GM12873 (cell line): ENCODE measurements around the gene RAB11FIP4.

Experiments used
- TF ChIP-seq, protein P1 (sequence below): IDR thresholded peaks from 2 replicates; pipeline ENCODE4 v1.5.1; 2012; ENCODE audit warnings: low read depth, mild to moderate bottlenecking, moderate library complexity, low read length, control low read depth; ENCODE audit not compliant: insufficient read depth; ENCODE audit errors: missing control alignments

Gene RAB11FIP4

DNA sequence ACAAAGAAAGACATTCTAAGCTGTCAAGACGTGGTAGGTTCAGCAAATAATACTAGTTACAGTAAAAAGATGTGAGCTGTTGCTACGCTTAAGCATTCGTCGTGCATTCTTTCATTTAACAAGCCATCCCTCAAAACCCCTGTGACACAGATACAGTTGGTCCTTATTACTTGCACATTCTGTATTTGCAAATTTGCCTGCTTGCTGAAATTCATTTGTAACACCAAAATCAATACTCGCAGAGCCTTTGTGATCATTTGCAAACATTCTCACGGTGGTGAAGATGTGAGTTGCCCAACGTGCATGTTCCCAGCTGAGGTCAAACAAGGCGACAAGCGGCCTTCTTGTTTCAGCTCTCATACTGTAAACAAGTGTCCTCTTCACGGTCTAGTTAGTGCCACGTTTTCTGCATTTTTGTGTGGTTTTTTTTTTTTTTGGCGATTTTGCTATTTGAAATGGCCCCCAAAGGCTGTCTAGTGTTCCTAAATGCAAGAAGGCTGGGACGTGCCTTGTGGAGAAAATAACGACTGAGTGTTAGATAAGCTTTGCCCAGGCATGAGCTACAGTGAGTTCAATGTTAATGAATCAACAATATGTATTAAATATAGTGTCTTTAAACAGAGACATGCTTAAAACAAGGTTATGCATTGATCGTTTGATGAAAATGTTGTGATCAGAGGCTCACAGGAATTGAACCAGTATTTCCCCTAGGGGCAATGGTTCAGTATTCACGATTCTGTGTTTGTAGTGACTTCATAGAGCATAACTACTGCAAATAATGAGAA lies 84.1 kb downstream of the RAB11FIP4 start:
- TF ChIP-seq, protein P1, sequence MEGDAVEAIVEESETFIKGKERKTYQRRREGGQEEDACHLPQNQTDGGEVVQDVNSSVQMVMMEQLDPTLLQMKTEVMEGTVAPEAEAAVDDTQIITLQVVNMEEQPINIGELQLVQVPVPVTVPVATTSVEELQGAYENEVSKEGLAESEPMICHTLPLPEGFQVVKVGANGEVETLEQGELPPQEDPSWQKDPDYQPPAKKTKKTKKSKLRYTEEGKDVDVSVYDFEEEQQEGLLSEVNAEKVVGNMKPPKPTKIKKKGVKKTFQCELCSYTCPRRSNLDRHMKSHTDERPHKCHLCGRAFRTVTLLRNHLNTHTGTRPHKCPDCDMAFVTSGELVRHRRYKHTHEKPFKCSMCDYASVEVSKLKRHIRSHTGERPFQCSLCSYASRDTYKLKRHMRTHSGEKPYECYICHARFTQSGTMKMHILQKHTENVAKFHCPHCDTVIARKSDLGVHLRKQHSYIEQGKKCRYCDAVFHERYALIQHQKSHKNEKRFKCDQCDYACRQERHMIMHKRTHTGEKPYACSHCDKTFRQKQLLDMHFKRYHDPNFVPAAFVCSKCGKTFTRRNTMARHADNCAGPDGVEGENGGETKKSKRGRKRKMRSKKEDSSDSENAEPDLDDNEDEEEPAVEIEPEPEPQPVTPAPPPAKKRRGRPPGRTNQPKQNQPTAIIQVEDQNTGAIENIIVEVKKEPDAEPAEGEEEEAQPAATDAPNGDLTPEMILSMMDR = no peak

DNA sequence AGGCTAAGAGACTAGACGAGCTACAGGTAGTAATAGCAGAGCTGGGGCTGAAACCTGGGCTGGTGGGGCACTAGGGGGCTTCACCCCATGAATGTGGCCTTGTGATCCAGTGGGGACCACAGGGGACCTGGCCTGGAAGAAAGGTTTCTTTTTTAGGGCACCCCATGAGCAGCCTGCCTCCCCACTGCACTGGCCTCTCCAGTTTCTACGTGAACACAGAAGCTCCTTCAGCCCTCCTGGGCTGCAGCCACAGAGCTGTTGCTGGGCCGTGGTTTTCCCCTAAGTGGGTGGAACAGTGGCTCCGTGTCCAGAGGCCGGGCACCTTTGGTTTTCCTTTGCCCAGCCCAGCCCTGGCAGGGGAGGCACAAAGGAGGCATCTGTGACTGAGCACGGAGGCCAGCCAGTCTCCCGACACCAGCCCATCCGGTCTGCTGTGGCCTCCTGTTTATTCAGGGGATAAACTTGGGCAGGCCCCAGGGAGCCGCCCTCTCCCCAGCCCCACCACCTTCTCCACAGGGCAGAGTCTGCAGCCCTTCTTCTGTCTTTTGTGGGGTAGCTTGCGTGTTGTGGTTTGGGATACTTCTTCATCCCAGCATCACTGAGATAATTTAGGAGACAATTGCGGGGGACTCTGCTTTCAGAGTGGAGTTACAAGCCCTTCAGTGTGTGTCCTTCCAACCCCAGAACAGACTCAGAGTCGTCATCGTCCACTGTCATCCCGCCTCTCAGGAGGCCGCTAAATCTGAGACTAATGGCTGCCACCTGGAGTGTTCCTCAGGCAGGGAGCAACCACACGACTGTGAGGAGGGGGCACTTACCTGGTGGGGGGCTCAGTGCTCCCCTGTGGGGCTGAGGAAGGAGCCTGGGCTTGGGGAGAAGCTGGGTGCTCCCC lies 85.3 kb downstream of the RAB11FIP4 start:
- TF ChIP-seq, protein P1 = no peak

DNA sequence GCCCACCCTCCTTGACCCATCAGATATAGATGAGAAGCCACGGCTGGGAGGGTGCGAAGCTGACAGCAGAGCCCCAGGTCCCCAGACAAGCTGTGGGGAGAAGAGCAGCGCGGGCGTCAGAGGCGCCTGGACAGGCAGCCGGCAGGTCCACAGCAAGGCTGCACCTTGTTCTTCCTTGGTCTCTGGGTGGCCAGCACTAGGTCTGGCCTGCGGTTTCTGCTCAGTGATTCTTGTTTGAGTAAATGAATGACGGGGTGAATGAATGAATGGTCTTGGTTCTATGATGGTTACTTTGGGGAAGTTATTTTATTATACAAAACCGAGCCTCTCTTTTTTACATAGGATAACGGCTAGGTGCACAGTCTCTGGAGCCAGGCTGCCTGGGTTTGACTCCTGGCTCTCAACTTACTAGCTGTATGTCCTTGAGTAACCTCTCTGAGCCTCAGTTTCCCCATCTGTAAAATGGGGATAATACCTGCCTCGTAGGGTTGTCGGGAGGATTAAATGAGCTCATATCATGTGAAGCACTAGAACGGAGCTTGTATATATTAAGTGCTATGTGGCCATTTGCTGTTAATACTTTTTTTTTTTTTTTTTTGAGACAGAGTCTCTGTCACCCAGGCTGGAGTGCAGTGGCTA lies 86.1 kb downstream of the RAB11FIP4 start:
- TF ChIP-seq, protein P1 = no peak

DNA sequence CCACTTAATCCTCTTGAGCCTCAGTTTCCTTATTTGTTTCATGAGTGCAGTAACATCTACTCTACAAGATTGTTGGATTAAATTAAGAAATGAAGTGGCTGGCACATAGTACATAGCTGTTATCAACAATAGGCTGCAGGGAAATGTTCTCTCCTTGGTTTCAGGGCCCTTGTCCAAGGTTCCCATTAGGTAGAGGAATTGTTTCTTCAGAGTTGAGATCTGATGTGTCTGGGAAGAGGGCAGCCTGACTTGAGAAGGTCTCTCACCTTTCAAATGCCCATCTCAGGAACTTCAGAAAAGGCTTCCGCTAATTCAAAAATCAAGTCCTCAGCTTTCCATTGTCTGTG lies 87.6 kb downstream of the RAB11FIP4 start:
- TF ChIP-seq, protein P1 = no peak

DNA sequence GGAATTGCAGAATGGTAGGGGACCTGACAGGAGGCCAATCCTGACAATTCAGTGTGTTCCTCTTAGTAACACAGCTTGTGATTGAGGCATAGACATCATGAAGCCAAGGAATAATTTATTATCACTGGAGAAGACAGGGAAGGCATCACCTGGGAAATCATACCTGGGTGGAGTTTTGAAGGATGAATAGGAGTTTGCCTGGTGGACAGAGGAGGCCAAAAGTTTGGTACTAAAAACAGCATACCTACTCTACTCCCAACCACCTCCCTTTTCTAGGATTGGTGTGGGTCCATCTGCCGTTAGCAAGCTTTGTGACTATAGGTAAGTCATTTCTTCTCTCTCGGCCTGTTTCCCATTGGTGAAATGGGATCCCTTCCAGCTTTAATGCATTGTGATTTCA lies 88.0 kb downstream of the RAB11FIP4 start:
- TF ChIP-seq, protein P1 = no peak

DNA sequence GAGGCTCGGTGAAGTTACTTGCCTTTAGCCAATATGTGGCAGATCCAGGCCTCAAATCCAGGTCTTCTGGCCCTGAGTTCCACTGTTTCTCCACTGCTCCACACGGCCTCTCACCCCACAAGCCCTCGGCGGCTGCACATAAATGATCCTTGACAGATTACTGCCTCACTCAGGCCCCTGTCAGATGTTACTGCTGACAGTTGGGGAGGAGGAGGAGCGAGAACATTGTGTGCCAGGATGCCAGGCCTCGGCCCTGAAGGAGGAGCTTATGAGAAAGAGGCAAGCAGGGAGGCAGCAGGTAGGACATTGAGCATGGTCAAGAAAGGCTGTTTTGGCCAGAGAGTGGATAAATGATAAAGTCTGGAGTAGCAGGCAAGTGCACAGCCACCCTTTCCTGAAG lies 88.6 kb downstream of the RAB11FIP4 start:
- TF ChIP-seq, protein P1 = no peak

DNA sequence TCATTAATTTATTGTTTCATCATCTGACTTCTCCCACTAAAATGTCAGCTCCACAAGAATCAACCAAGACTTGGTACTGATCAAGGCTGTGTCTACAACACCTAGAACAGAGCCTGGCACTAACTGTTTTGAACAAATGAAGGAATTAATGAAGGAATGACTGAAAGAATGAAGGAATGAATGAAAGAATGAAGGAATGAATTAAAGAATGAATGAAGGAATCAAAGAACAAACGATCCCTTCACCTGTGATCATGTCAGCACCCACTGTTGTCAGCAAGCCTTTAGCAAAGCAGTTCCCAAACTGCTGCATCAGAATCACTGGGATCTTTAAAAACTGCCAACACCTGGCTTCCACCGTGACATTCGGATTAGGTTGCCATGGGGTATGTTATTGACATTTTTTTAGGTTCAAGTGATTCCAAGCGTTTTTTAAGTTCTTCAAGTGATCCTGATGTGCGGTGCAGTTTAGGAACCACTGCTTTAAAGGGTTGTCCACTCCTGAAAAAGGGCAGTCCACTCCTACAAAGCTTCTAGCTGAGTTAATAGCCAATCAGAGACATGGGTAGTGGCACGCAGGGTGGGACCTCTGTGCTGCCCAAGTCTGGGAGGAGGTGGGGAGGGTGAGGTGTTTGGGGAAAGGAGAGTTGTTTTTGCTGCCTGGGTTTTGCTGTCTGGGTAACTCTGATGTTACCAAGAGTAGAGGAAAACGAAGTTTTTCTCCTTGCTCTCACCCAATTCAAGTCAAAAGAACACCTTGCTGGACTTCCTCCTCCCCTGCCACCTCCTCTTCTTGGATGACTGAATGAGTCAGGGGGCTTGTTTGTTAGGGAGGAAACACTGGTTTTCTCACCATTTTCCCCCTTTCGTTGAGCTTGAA lies 89.7 kb downstream of the RAB11FIP4 start:
- TF ChIP-seq, protein P1 = no peak
